Natural killer cell treated with Interleukin-12 subunit alpha and Interleukin-12 subunit beta and Interleukin-15 and Interleukin-18, amount 100 ng/mL, for 72 hours (primary cell): ENCODE results near the gene C16orf54. TPM values are rescaled to one million over a fixed set of nuclear protein-coding genes. Genes with fewer than 3 reads are reported as not detected.
"Not testable (repeated sequence)": the region's sequence is repeated elsewhere in the genome, so short reads cannot be mapped to it uniquely, and the experiment has no call there.

Source experiments
- ATAC-seq, 2 donors: fragments of 150-1000 bp; cut with Tn5 transposase in 1 of 2; sonication (Bioruptor Pico), chemical (Tn5 transposase) in 1 of 2; 2 replicates each; pipeline ENCODE4 v1.10.0; 2021
- DNase-seq: peaks from one replicate; pipeline ENCODE4 v3.0.0; 2022; ENCODE audit warnings: low spot score
- H3K27ac Mint-ChIP-seq, 2 donors: 1 replicate in 1 of 2; 2 replicates in 1 of 2; pipeline ENCODE4 v1.8.0; 2022; ENCODE audit warnings: mixed read lengths in 2 of 2, mild to moderate bottlenecking in 1 of 2, moderate library complexity in 1 of 2
- H3K27me3 Mint-ChIP-seq, 2 donors: 1 replicate in 1 of 2; 2 replicates in 1 of 2; pipeline ENCODE4 v1.8.0; 2022; ENCODE audit warnings: mixed read lengths in 2 of 2
- H3K36me3 Mint-ChIP-seq: one replicate; pipeline ENCODE4 v1.8.0; 2022; ENCODE audit warnings: mixed read lengths
- H3K4me1 Mint-ChIP-seq, 2 donors: 1 replicate in 1 of 2; 2 replicates in 1 of 2; pipeline ENCODE4 v1.8.0; 2022; ENCODE audit warnings: low read depth in 2 of 2, mixed read lengths in 2 of 2, mild to moderate bottlenecking in 1 of 2
- H3K4me3 Mint-ChIP-seq: one replicate; pipeline ENCODE4 v1.8.0; 2022; ENCODE audit warnings: mixed read lengths
- H3K9me3 Mint-ChIP-seq: 2 replicates; pipeline ENCODE4 v1.8.0; 2022; ENCODE audit warnings: mixed read lengths
- total RNA-seq, 2 donors: library from RNA; stranded (reverse); gene quantifications; one replicate each; pipeline ENCODE4 v1.2.3, GENCODE V29; 2022

The C16orf54 gene
- total RNA-seq, result 10 to 100 TPM; 15.1 to 17.9 TPM

GRCh38 chr16:29745853-29746345 is at the start of gene C16orf54:
Gene C16orf54 (minus strand): TSS chr16:29745990. CDS start chr16:29744951, 1,039 bp downstream.
- DNase-seq, result peak; percentile 89
- Mint-ChIP-seq H3K27ac (peak within 1 kb of the TSS; percentile 97 to 99), H3K27me3 (no peaks in the 10 kb centered on the region), H3K4me1 (peaks cover 38 to 49% of the 10 kb centered on the region in 2 donors), H3K36me3 (no peaks in the 10 kb centered on the region), H3K4me3 (peak within 1 kb of the TSS; percentile 99), H3K9me3 (no peaks in the 10 kb centered on the region)
- peak; percentile 93 to 94 for ATAC-seq

GRCh38 chr16:29794231-29794710 is 48.5 kb upstream of the C16orf54 start:
- H3K4me3 Mint-ChIP-seq, result no peak overlapping the region
- peaks cover 17% of the 10 kb centered on the region for H3K36me3 Mint-ChIP-seq
- no peaks in the 10 kb centered on the region for H3K9me3 Mint-ChIP-seq
- H3K4me1 Mint-ChIP-seq, result peaks cover 36 to 37% of the 10 kb centered on the region in 2 donors
- DNase-seq (no peak), ATAC-seq (no peak)
- peak overlapping the region in 1 of 2 donors; percentile 19 for H3K27ac Mint-ChIP-seq
- H3K27me3 Mint-ChIP-seq, result no peaks in the 10 kb centered on the region

- H3K27ac Mint-ChIP-seq, result peak overlapping the region in 1 of 2 donors; percentile 92
- DNase-seq, ATAC-seq, H3K9me3 Mint-ChIP-seq, H3K27me3 Mint-ChIP-seq: not testable (repeated sequence)
- peaks cover 36 to 37% of the 10 kb centered on the region in 2 donors for H3K4me1 Mint-ChIP-seq
- H3K36me3 Mint-ChIP-seq, result peaks cover 10% of the 10 kb centered on the region
- peak overlapping the region; percentile 98 for H3K4me3 Mint-ChIP-seq
These were observed 47.4 kb upstream of the C16orf54 start for GRCh38 chr16:29793153-29793552.

- H3K9me3 Mint-ChIP-seq, result no peaks in the 10 kb centered on the region
These were observed 46.3 kb upstream of the C16orf54 start for GRCh38 chr16:29791845-29792807.

GRCh38 chr16:29790949-29791844 is 45.4 kb upstream of the C16orf54 start:
- H3K27me3 Mint-ChIP-seq, result no peaks in the 10 kb centered on the region
- DNase-seq, result no peak
- ATAC-seq, result peak in 1 of 2 donors; percentile 22

More at GRCh38 chr16:29791845-29792807, 46.3 kb upstream of the C16orf54 start:
- no peak for ATAC-seq
- Mint-ChIP-seq H3K4me1 (peaks cover 36 to 37% of the 10 kb centered on the region in 2 donors), H3K4me3 (peak overlapping the region; percentile 98), H3K27ac (peak overlapping the region; percentile 81 to 92), H3K27me3 (no peaks in the 10 kb centered on the region), H3K36me3 (peaks cover 5% of the 10 kb centered on the region)
- DNase-seq, result no peak

GRCh38 chr16:29790183-29790948 is 44.6 kb upstream of the C16orf54 start, which contains the start of gene KIF22:
Gene KIF22 (plus strand): TSS chr16:29790751. CDS start chr16:29790760, 9 bp downstream.
- Mint-ChIP-seq H3K27me3 (no peaks in the 10 kb centered on the region), H3K4me3 (peak within 1 kb of the TSS; percentile 98), H3K9me3 (no peaks in the 10 kb centered on the region), H3K27ac (peak within 1 kb of the TSS; percentile 81 to 92), H3K36me3 (peaks cover 5% of the 10 kb centered on the region), H3K4me1 (peaks cover 38 to 40% of the 10 kb centered on the region in 2 donors)
- ATAC-seq (peak; percentile 98 to 99), DNase-seq (peak; percentile 100)

More at GRCh38 chr16:29790949-29791844, 45.4 kb upstream of the C16orf54 start:
- H3K36me3 Mint-ChIP-seq, result peaks cover 5% of the 10 kb centered on the region
- peak overlapping the region; percentile 81 to 92 for H3K27ac Mint-ChIP-seq
- H3K4me1 Mint-ChIP-seq, result peaks cover 36 to 37% of the 10 kb centered on the region in 2 donors
- no peaks in the 10 kb centered on the region for H3K9me3 Mint-ChIP-seq
- peak overlapping the region; percentile 98 for H3K4me3 Mint-ChIP-seq

GRCh38 chr16:29789775-29790182 is 44.0 kb upstream of the C16orf54 start:
- Mint-ChIP-seq H3K36me3 (peaks cover 5% of the 10 kb centered on the region), H3K27me3 (no peaks in the 10 kb centered on the region), H3K9me3 (no peaks in the 10 kb centered on the region), H3K4me1 (peaks cover 43% of the 10 kb centered on the region in 2 donors), H3K27ac (peak overlapping the region; percentile 81 to 92), H3K4me3 (peak overlapping the region; percentile 98)
- DNase-seq, result no peak
- no peak for ATAC-seq

- ATAC-seq, H3K9me3 Mint-ChIP-seq, DNase-seq, H3K27ac Mint-ChIP-seq, H3K36me3 Mint-ChIP-seq, H3K27me3 Mint-ChIP-seq, H3K4me3 Mint-ChIP-seq: not testable (repeated sequence)
- peaks cover 28 to 33% of the 10 kb centered on the region in 2 donors for H3K4me1 Mint-ChIP-seq
These were observed 41.4 kb upstream of the C16orf54 start for GRCh38 chr16:29787155-29787554.

- Mint-ChIP-seq H3K4me3 (peak overlapping the region; percentile 70), H3K4me1 (peaks cover 12 to 14% of the 10 kb centered on the region in 2 donors), H3K9me3 (no peaks in the 10 kb centered on the region), H3K27ac (peak overlapping the region in 1 of 2 donors; percentile 60), H3K27me3 (no peaks in the 10 kb centered on the region), H3K36me3 (no peaks in the 10 kb centered on the region)
- DNase-seq, result peak; percentile 82
- peak; percentile 91 to 93 for ATAC-seq
These were observed 39.2 kb upstream of the C16orf54 start for GRCh38 chr16:29784901-29785500.

GRCh38 chr16:29784157-29784556 is 38.4 kb upstream of the C16orf54 start:
- no peaks in the 10 kb centered on the region for H3K36me3 Mint-ChIP-seq
- no peak for DNase-seq
- H3K4me1 Mint-ChIP-seq, result peaks cover 8 to 11% of the 10 kb centered on the region in 2 donors
- H3K9me3 Mint-ChIP-seq, result no peaks in the 10 kb centered on the region
- H3K27me3 Mint-ChIP-seq, result no peaks in the 10 kb centered on the region
- H3K4me3 Mint-ChIP-seq, result no peak overlapping the region
- ATAC-seq, result no peak
- no peak overlapping the region for H3K27ac Mint-ChIP-seq

- peaks cover 8 to 11% of the 10 kb centered on the region in 2 donors for H3K4me1 Mint-ChIP-seq
- DNase-seq, H3K27me3 Mint-ChIP-seq, H3K4me3 Mint-ChIP-seq, H3K27ac Mint-ChIP-seq, H3K9me3 Mint-ChIP-seq, ATAC-seq, H3K36me3 Mint-ChIP-seq: not testable (repeated sequence)
These were observed 37.5 kb upstream of the C16orf54 start for GRCh38 chr16:29783094-29783953.
